K562 (cell line): ENCODE measurements around the gene ACSL6. TPM values are rescaled to one million over a fixed set of nuclear protein-coding genes. Genes with fewer than 3 reads are reported as not detected.

Experiments used
- ATAC-seq: fragments of 200-7000 bp; cut with Tn5 transposase; 3 replicates; pipeline ENCODE4 v1.9.1; 2020; ENCODE audit warnings: moderate library complexity
- BruUV-seq: library from RNA; stranded (reverse); fragments of 400-500 nt; replicated peaks from 2 replicates; lab custom pipeline; 2021; lab: Mats Ljungman, UMichigan
- CTCF ChIA-PET: fragments of 300-600 bp; formaldehyde crosslinking; extraction: SDS; loops from one replicate; lab custom pipeline; 2021; ENCODE audit warnings: low intra/inter-chr PET ratio; lab: Yijun Ruan, JAX
- POLR2A ChIA-PET: fragments of 300-600, 350-650 bp; sonication (Branson Sonifier 250); formaldehyde crosslinking; extraction: SDS; loops from one replicate; lab custom pipeline; 2021; ENCODE audit warnings: antibody characterized with exemption, inconsistent platforms; lab: Yijun Ruan, JAX
- DNase-seq, 4 experiments: peaks; one replicate each; pipeline versions ENCODE4 v3.0.0 to v3.0.0-alpha.2; 2011 to 2018; ENCODE audit warnings: low spot score in 3 of 4, mixed read lengths in 3 of 4; ENCODE audit errors: extremely low read depth in 1 of 4
- FAIRE-seq: peaks from 2 replicates; lab custom pipeline; 2011; peaks lifted over from hg19 to GRCh38; lab: Jason Lieb, UNC
- H2AFZ ChIP-seq: 2 replicates; pipeline ENCODE4 v1.6.0; 2011; ENCODE audit warnings: low read depth, low read length, control low read depth, inconsistent platforms
- H3K27ac ChIP-seq: fragments of 200-600 bp; 3 replicates; pipeline ENCODE4 v1.8.0; 2011; ENCODE audit warnings: low read depth, mild to moderate bottlenecking, control low read depth, inconsistent platforms, low read length, moderate library complexity, mixed read lengths; ENCODE audit errors: extremely low read depth
- H3K27me3 ChIP-seq, 2 experiments: fragments of 300-600 bp in 1 of 2; 2 replicates in 1 of 2; 3 replicates in 1 of 2; pipeline versions ENCODE4 v1.6.0 to v1.8.0; 2011; ENCODE audit warnings: inconsistent platforms in 2 of 2, low read length in 2 of 2, mild to moderate bottlenecking in 1 of 2, mixed read lengths in 1 of 2, moderate library complexity in 1 of 2; ENCODE audit not compliant: control insufficient read depth in 2 of 2, insufficient read depth in 2 of 2
- H3K36me3 ChIP-seq: fragments of 300-600 bp; 3 replicates; pipeline ENCODE4 v1.8.0; 2011; ENCODE audit warnings: mild to moderate bottlenecking, low read length, inconsistent platforms; ENCODE audit not compliant: control insufficient read depth, insufficient read depth
- H3K4me1 ChIP-seq, 2 experiments: fragments of 200-600 bp in 1 of 2; replicated peaks in 1 of 2; 2 replicates in 1 of 2; 3 replicates in 1 of 2; pipeline versions ENCODE4 v1.5.1 to v1.8.0; 2011; ENCODE audit warnings: inconsistent platforms in 2 of 2, low read length in 2 of 2, mild to moderate bottlenecking in 1 of 2, mixed read lengths in 1 of 2, moderate library complexity in 1 of 2; ENCODE audit not compliant: control insufficient read depth in 2 of 2, insufficient read depth in 2 of 2
- H3K4me2 ChIP-seq: 2 replicates; pipeline ENCODE4 v1.6.1; 2011; ENCODE audit warnings: low read length, control low read depth, inconsistent platforms, mixed read lengths; ENCODE audit not compliant: insufficient read depth
- H3K4me3 ChIP-seq: fragments of 200-600 bp; sonication (generic), shearing (Covaris generic); 2 replicates; pipeline ENCODE4 v1.5.1; 2016; ENCODE audit warnings: control low read depth, inconsistent platforms
- H3K79me2 ChIP-seq: fragments of 200-600 bp; 3 replicates; pipeline ENCODE4 v1.8.0; 2011; ENCODE audit warnings: low read length, inconsistent platforms; ENCODE audit not compliant: control insufficient read depth, insufficient read depth
- H3K9ac ChIP-seq, 2 experiments: 2 replicates each; pipeline versions ENCODE4 v1.6.0 to v1.6.1; 2011; ENCODE audit warnings: low read depth in 2 of 2, low read length in 2 of 2, control low read depth in 1 of 2, inconsistent platforms in 1 of 2, mild to moderate bottlenecking in 1 of 2, mixed read lengths in 1 of 2; ENCODE audit not compliant: insufficient read depth in 1 of 2
- H3K9me1 ChIP-seq: one replicate; pipeline ENCODE4 v1.6.0; 2011; ENCODE audit warnings: inconsistent platforms, mild to moderate bottlenecking, low read length, moderate library complexity; ENCODE audit not compliant: control insufficient read depth, insufficient read depth
- H3K9me3 ChIP-seq: replicated peaks from 2 replicates; pipeline ENCODE4 v1.5.1; 2011; ENCODE audit warnings: low read depth, low read length, inconsistent platforms; ENCODE audit not compliant: control insufficient read depth, insufficient read depth
- H4K20me1 ChIP-seq: replicated peaks from 2 replicates; pipeline ENCODE4 v1.6.1; 2011; ENCODE audit warnings: low read length, inconsistent platforms, mixed read lengths; ENCODE audit not compliant: control insufficient read depth, insufficient read depth
- BMI1 ChIP-seq: fragments of 150-350 bp; IDR thresholded peaks from 2 replicates; pipeline ENCODE4 v1.6.1; 2014; ENCODE audit warnings: low read length
- C11orf30 ChIP-seq: fragments of 450-650 bp; IDR thresholded peaks from 2 replicates; pipeline ENCODE4 v1.6.1; 2016; ENCODE audit warnings: low read depth, mild to moderate bottlenecking
- GATAD2B ChIP-seq: fragments of 450-650 bp; IDR thresholded peaks from 2 replicates; pipeline ENCODE4 v1.6.1; 2017; ENCODE audit warnings: mild to moderate bottlenecking, borderline replicate concordance
- MCM2 ChIP-seq: fragments of 450-650 bp; IDR thresholded peaks from 2 replicates; pipeline ENCODE4 v1.6.1; 2017; ENCODE audit warnings: low read depth, mild to moderate bottlenecking
- RAD51 ChIP-seq: fragments of 450-650 bp; IDR thresholded peaks from 2 replicates; pipeline ENCODE4 v1.7.1; 2016; ENCODE audit warnings: low read depth, mild to moderate bottlenecking, borderline replicate concordance
- SP1 ChIP-seq: sonication (generic); formaldehyde crosslinking; IDR thresholded peaks from 2 replicates; pipeline ENCODE4 v1.8.1; 2022; ENCODE audit warnings: mild to moderate bottlenecking, missing genetic modification reagents
- TAF7 ChIP-seq: fragments of 450-650 bp; IDR thresholded peaks from 2 replicates; pipeline ENCODE4 v1.6.1; 2016; ENCODE audit warnings: missing genetic modification characterization, missing compliant biosample characterization
- TOE1 ChIP-seq, 2 experiments: fragments of 450-650 bp in 1 of 2; sonication (generic) in 1 of 2; formaldehyde crosslinking in 1 of 2; IDR thresholded peaks; 2 replicates each; pipeline versions ENCODE4 v1.7.1 to v1.8.0; 2016 to 2022; ENCODE audit warnings: borderline replicate concordance in 2 of 2, mild to moderate bottlenecking in 2 of 2, antibody characterized with exemption in 1 of 2, inconsistent platforms in 1 of 2, low read depth in 1 of 2, missing genetic modification reagents in 1 of 2, moderate library complexity in 1 of 2
- U2AF2 ChIP-seq: fragments of 200-400 bp; formaldehyde crosslinking; optimal IDR thresholded peaks from 2 replicates; pipeline ENCODE3; 2017; ENCODE audit warnings: low read depth, mild to moderate bottlenecking, low read length
- ZBTB1 ChIP-seq: sonication (generic); formaldehyde crosslinking; IDR thresholded peaks from 2 replicates; pipeline ENCODE4 v1.8.1; 2023; ENCODE audit warnings: missing genetic modification reagents, low read depth, mild to moderate bottlenecking, borderline replicate concordance
- ZNF586 ChIP-seq: fragments of 450-650 bp; formaldehyde crosslinking; conservative IDR thresholded peaks from 2 replicates; pipeline ENCODE4 v1.4.0; 2020; ENCODE audit warnings: mild to moderate bottlenecking, moderate library complexity
- WGBS: fragments of 100-300 bp; shearing (Covaris generic); methylation state at CpG from one replicate; pipeline ENCODE4 v1.1.6; 2016; ENCODE audit warnings: low coverage, mixed read lengths; ENCODE audit not compliant: insufficient coverage; ENCODE audit errors: missing lambda C conversion rate; 5-methylcytosine and 5-hydroxymethylcytosine counted together
- in situ Hi-C: fragments of 300-500 bp; cut with MboI; formaldehyde crosslinking; loops from 4 replicates; pipeline ENCODE4 v1.15.0; 2018; ENCODE audit warnings: inconsistent platforms, mixed read lengths
- intact Hi-C: fragments of 100-400 bp; cut with micrococcal nuclease; formaldehyde crosslinking; loops from 2 replicates; pipeline ENCODE4 v1.14.2; 2022
- polyA plus RNA-seq, 8 experiments: library from polyadenylated mRNA; depleted of rRNA in 4 of 8; stranded (reverse) in 5 of 8; unstranded in 3 of 8; fragments of >200 nt; fragmentation: Nextera tagmentation in 2 of 8; fragmentation: Illumina TruSeq in 1 of 8; extraction: Ambion mirVana in 2 of 8; extraction: Trizol in 1 of 8; gene quantifications; 2 replicates each; pipeline versions ENCODE4 v1.2.1 to v1.2.3, GENCODE V29; 2011 to 2014; ENCODE audit warnings: inconsistent platforms in 1 of 8, missing spikeins in 1 of 8
- total RNA-seq, 7 experiments: library from RNA; depleted of rRNA in 6 of 7; stranded (reverse); fragments of >200 nt in 6 of 7; fragmentation: Illumina TruSeq in 2 of 7; extraction: Trizol in 2 of 7; gene quantifications; 2 replicates each; pipeline versions ENCODE4 v1.2.1 to v1.2.3, GENCODE V29; 2011 to 2021; ENCODE audit warnings: low replicate concordance in 1 of 7
- TF ChIP-seq, protein P1 (sequence below): sonication (generic); formaldehyde crosslinking; IDR thresholded peaks from 2 replicates; pipeline ENCODE4 v1.8.0; 2022; ENCODE audit warnings: mild to moderate bottlenecking, missing genetic modification reagents

ACSL6 gene
- total and polyA plus RNA-seq, 9 of the 15 experiments (the other 6 are each of a cell fraction or from before 2014, with no cell fraction given), result 0.50 to 1.5 (median 0.69) TPM

- FAIRE-seq, result no peak
- H3K9me1 ChIP-seq, result no peaks in the 10 kb centered on the region
- H3K27ac ChIP-seq, result no peak overlapping the region
- intact Hi-C loops (no loop called here), in situ Hi-C loops (loop anchor here (25.0 kb wide), 1 partner anchor 584 kb away; no protein-coding TSS in a partner anchor)
- POLR2A ChIA-PET, result no interaction called here
- CTCF ChIA-PET, result no interaction called here
- H3K4me1 ChIP-seq, result peaks cover 4 to 9% of the 10 kb centered on the region in 2 experiments; a peak in 3 of 5 replicates
- H3K27me3 ChIP-seq, result peaks cover 11 to 43% of the 10 kb centered on the region in 2 experiments; a peak in 4 of 5 replicates
- BruUV-seq, result no TSS peak
- no peak overlapping the region for H2AFZ ChIP-seq
- H3K9me3 ChIP-seq, result no peaks in the 10 kb centered on the region
- H3K36me3 ChIP-seq, result no peaks in the 10 kb centered on the region
- no peak for ATAC-seq
- 3% methylated on average over 2 of the region's 2 CpGs for WGBS
- no peak overlapping the region for H3K4me3 ChIP-seq
- 0 out of 2 replicates have a peak, but pooled peaks cover 4% of the 10 kb centered on the region for H4K20me1 ChIP-seq
- H3K4me2 ChIP-seq, result no peak overlapping the region
- no peak overlapping the region for H3K9ac ChIP-seq
- no peaks in the 10 kb centered on the region for H3K79me2 ChIP-seq
- no peak for DNase-seq
- TF ChIP-seq C11orf30 (peak; percentile 91), TOE1 (IDR thresholded peaks at IDR 0.05; ENCODE audit: borderline replicate concordance) (no peak), TOE1 (CRISPR knock-in tag; IDR thresholded peaks at IDR 0.05; ENCODE audit: borderline replicate concordance, low read depth) (no peak), TAF7 (tag) (no peak), GATAD2B (no peak), RAD51 (no peak), U2AF2 (no peak), MCM2 (no peak), ZNF586 (CRISPR knock-in tag) (no peak), BMI1 (no peak), SP1 (no peak), ZBTB1 (no peak)
- TF ChIP-seq, protein P1, sequence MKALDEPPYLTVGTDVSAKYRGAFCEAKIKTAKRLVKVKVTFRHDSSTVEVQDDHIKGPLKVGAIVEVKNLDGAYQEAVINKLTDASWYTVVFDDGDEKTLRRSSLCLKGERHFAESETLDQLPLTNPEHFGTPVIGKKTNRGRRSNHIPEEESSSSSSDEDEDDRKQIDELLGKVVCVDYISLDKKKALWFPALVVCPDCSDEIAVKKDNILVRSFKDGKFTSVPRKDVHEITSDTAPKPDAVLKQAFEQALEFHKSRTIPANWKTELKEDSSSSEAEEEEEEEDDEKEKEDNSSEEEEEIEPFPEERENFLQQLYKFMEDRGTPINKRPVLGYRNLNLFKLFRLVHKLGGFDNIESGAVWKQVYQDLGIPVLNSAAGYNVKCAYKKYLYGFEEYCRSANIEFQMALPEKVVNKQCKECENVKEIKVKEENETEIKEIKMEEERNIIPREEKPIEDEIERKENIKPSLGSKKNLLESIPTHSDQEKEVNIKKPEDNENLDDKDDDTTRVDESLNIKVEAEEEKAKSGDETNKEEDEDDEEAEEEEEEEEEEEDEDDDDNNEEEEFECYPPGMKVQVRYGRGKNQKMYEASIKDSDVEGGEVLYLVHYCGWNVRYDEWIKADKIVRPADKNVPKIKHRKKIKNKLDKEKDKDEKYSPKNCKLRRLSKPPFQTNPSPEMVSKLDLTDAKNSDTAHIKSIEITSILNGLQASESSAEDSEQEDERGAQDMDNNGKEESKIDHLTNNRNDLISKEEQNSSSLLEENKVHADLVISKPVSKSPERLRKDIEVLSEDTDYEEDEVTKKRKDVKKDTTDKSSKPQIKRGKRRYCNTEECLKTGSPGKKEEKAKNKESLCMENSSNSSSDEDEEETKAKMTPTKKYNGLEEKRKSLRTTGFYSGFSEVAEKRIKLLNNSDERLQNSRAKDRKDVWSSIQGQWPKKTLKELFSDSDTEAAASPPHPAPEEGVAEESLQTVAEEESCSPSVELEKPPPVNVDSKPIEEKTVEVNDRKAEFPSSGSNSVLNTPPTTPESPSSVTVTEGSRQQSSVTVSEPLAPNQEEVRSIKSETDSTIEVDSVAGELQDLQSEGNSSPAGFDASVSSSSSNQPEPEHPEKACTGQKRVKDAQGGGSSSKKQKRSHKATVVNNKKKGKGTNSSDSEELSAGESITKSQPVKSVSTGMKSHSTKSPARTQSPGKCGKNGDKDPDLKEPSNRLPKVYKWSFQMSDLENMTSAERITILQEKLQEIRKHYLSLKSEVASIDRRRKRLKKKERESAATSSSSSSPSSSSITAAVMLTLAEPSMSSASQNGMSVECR, result no peak
These were observed 10.2 kb upstream of the ACSL6 start for GRCh38 chr5:132021654-132022053.
